Measurements from ENCODE around the gene BAIAP2L1. TPM values are rescaled to one million over a fixed set of nuclear protein-coding genes. Genes with fewer than 3 reads are reported as not detected.
A peak's percentile ranks its signal among the peaks of the same experiment; 100 is the strongest.

BAIAP2L1 gene
- total RNA-seq, 1 donor from 2014 or later, result 19.7 TPM

DNA sequence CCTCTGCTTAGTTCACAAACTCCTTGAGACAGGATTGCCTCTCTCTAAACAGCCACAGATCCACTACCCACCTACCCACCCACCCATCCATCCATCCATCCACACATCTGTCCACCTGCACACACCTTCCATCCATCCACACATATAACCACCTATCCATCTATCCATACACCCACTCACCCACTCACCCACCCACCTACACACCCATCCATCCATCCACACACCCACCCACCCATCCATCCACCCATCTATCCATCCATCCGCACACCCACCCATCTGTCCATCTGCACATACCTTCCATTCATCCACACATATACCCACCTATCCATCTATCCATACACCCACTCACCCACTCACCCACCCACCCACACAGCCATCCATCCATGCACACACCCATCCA is 158.5 kb downstream of the BAIAP2L1 start:
- FAIRE-seq (peak; percentile 93), DNase-seq (ENCODE audit: low read depth) (no peak)
- TF ChIP-seq, protein P1, sequence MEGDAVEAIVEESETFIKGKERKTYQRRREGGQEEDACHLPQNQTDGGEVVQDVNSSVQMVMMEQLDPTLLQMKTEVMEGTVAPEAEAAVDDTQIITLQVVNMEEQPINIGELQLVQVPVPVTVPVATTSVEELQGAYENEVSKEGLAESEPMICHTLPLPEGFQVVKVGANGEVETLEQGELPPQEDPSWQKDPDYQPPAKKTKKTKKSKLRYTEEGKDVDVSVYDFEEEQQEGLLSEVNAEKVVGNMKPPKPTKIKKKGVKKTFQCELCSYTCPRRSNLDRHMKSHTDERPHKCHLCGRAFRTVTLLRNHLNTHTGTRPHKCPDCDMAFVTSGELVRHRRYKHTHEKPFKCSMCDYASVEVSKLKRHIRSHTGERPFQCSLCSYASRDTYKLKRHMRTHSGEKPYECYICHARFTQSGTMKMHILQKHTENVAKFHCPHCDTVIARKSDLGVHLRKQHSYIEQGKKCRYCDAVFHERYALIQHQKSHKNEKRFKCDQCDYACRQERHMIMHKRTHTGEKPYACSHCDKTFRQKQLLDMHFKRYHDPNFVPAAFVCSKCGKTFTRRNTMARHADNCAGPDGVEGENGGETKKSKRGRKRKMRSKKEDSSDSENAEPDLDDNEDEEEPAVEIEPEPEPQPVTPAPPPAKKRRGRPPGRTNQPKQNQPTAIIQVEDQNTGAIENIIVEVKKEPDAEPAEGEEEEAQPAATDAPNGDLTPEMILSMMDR (IDR thresholded peaks at IDR 0.05; ENCODE audit: insufficient read depth, low read length, severe bottlenecking), result no peak
- Histone ChIP-seq H3K27me3 (ENCODE audit: control insufficient read depth, insufficient read depth, low read length) (no peaks in the 10 kb centered on the region), H3K36me3 (ENCODE audit: control insufficient read depth, insufficient read depth, low read length) (peaks cover 2% of the 10 kb centered on the region), H3K4me3 (ENCODE audit: low read depth, low read length) (no peak overlapping the region)

DNA sequence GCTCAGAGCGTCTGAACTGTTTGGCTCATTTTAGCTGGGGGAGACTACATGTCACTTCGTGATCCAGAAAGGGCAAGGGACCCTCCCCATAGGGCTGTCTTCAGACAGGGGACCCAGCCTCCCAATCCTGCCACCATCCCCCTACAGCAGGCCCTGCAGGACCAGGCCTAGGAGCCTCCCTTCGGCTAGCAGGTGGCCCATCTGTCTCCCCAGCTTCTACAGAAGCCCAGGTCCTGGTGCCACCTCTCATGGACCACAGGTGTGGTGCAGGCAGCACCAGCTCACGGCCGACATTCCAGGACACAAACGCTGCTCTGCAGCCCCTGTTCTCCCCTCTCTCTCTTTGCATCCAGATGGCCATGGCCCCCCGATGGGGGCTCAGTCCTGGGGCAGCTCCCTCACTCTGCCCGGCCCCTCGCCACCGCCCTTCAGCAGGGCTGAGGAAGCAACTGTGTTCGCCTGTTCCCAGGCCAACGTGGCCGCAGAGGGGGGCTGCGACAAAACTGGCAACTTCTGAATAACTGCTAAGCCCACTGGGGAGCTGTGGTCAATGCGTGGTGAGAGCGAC is 159.1 kb downstream of the BAIAP2L1 start:
- DNase-seq (ENCODE audit: low read depth), result no peak
- Histone ChIP-seq H3K36me3 (ENCODE audit: control insufficient read depth, insufficient read depth, low read length) (peaks cover 2% of the 10 kb centered on the region), H3K27me3 (ENCODE audit: control insufficient read depth, insufficient read depth, low read length) (no peaks in the 10 kb centered on the region), H3K4me3 (ENCODE audit: low read depth, low read length) (no peak overlapping the region)
- FAIRE-seq, result no peak
- TF ChIP-seq, protein P1 (IDR thresholded peaks at IDR 0.05; ENCODE audit: insufficient read depth, low read length, severe bottlenecking), result no peak

Other genes with a start within 250 kb of the BAIAP2L1 start
- gene BHLHA15, start 189.7 kb downstream of the BAIAP2L1 start, total RNA-seq, result 2.3 and 3.2 TPM in 2 replicates
- gene TECPR1, start 148.9 kb downstream of the BAIAP2L1 start, total RNA-seq, result 8.2 and 12.4 TPM in 2 replicates
- 53.7 and 64.0 TPM in 2 replicates for gene BRI3, start 119.4 kb downstream of the BAIAP2L1 start, total RNA-seq
- under 0.01 and 0.13 TPM in 2 replicates for gene NPTX2, start 216.2 kb upstream of the BAIAP2L1 start, total RNA-seq

Measured in bronchial epithelial cell (primary cell).